ENCODE data around the gene TBL1X. TPM values are rescaled to one million over a fixed set of nuclear protein-coding genes. Genes with fewer than 3 reads are reported as not detected.
A peak's percentile ranks its signal among the peaks of the same experiment; 100 is the strongest.

TBL1X gene
- total RNA-seq, 1 donor from 2014 or later = 49.8 TPM

DNA sequence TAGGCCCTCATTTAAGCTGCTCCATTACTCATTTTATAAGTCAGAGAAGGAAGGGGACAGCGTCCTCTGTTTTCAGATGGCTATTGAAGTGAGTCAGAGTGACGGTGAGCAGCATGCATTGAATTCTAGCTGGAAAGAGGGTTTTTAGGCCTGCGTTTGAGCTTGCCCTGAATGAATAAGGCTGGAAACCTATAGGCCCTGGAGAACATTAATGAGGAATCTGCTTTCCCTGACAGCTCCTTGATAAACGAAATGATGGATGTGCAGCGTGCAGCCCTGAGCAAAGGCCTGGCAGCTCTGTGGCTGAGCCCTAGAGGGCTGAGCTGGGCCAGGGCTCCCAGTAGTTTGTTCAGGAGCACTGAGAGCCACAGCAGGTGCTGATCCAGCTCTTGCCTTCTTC, 33.4 kb downstream of the TBL1X start:
- DNase-seq (ENCODE audit: low read depth) = no peak

DNA sequence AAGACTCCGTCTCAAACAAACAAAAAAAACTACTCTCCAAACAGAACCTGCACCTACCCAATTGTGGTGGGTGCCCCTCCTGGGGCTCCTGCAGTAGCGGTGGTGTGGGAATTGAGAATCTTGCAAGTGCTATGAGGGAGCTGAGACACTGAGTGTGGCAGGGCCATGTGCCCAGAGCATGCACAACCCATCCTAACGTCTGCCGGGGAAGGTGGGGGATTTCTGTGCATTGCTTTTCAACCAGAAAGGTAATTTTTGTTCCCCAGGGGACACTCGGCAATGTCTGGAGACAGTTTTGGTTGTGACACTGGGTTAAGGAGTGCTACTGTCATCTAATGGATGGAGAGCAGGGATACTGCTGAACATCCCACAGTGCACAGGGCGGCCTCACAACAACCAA, 35.7 kb downstream of the TBL1X start:
- no peak for DNase-seq (ENCODE audit: low read depth)

DNA sequence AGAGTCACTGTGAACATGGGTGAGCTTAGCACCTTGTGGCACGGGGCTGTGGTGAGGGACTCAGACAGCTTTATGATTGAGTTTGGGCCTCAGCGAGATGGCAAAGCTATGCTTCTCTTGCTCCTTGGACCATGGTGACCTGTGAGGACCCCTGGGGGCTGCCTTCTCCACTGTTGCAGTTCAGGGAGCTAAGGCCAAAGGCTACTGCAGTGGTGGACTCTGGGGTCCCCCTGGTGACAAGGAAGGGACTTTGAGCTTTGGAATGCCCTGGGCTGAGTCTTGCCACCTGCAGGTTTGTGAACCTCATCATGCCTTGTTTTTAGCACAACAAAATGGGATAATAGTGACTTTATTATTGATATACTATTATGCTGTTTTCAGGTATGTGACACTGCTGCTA, 36.5 kb downstream of the TBL1X start:
- DNase-seq (ENCODE audit: low read depth) = no peak

DNA sequence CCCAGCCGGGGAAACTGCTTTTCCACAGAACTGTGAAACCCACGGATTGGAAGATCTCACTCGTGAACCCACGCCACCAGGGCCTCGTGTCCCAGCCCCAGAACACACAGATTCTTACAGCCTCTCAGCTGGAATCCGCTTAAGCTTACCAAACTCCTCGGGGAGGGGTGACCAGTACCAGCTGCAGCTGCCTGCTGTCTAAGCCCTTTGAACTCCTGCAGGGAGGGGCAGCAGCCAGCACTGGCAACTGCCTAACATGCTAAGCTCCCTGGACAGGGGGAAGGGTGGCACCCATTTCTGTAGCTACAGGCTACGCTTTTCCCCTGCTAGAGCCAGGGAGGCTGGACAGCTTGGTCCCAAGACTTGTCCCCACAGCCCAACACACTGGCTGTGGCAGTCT, 38.4 kb downstream of the TBL1X start:
- DNase-seq (ENCODE audit: low read depth) = no peak

DNA sequence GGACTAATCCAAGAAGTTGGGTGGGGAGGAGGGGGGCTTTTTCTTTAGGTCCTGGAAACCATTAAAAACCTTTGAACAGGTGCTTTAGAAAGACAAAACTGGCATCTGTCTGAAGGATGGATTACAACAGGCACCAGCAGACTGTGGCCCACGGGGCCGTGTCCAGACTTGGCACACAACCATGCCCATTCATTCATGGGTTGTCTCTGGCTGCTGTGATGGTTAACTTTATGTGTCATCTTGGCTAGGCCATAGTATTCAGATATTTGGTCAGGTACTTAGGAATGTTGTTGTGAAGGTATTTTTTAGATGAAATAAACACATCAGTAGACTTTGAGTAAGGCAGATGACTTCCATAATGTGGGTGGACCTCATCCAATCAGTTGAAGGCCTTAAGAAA, 45.5 kb downstream of the TBL1X start:
- DNase-seq (ENCODE audit: low read depth) = no peak

DNA sequence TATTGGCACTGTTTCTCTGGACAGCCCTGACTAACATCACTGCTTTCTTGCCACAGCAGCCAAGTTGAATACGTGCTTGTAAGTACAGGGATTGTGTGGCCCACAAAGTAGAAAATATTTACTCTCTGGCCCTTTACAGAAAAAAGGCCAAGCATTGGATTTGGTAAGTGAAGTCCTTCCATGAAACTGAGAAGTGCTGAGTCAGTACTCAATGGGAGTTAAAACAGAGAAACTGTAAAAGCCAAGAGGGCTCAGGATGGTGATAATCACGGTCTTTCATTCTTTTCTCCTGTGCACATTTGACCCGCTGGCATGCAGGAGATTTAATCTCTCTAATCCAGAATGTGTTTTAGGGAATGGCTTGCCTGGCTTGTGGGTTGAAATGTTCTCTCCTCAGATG, 46.1 kb downstream of the TBL1X start:
- no peak for DNase-seq (ENCODE audit: low read depth)

DNA sequence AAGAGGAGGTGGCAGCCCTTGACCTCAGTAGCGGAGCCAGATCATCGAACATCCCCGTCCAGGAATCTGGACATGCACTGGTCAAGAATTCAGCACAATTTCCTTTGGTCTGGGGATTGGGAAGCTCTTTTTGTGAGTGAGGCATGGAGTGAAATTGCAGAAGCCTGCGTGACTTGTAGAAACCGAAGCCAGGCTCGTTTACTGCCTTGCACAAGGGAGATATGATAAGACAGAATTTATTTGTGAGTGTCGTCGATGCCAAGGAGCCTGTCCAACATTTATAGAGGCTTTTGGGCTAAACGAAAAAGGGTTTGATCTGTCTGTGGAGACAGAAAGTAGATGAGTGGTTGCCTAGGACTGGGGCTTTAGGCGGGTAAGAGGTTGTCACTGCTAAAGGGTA, 50.6 kb downstream of the TBL1X start:
- no peak for DNase-seq (ENCODE audit: low read depth)

DNA sequence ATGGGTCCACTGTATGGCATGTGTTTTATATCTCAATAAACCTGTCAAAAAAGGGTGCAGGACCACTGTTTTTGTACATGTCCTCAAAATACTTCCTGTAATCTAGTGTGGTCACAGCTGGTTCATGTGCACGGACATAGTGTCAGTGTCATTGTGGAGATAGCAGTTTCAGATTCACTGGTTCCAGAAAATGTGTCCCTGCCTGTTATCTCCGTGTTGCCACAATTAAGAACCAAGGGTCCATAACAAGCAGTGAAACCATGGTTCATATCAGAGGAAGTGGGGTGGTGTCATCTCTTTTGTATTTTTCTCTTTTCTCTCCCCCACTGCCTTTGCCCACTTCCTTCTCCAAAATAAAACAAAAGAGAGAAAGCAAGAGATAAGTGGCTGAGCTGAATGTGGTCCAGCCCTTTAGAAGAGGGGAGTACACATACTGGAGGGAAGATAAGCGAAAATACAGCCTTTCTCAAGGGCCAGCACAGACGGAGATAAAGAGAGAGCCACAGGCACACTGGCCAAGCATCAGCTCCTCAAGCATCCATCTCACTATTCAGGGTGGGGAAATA, 51.2 kb downstream of the TBL1X start:
- DNase-seq (ENCODE audit: low read depth) = no peak

DNA sequence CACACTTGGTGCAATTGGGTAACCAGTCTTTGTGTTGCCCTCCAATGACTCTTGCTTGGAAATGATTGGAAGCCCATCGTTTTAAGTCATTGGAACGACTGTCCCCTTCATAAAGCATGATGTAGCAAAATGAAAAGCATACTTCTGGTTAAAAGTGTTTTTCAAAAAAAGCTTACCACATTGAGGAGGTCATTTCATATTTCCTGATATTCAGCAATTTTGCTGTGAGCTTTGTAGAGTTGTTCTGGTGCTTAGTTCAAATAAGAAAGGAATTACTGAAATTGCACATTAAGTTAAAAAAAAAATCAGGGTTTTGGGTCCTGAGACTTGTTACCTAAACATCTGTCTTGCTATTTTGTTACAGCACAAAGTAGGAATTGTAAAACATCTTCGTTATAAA, 51.8 kb downstream of the TBL1X start:
- no peak for DNase-seq (ENCODE audit: low read depth)

DNA sequence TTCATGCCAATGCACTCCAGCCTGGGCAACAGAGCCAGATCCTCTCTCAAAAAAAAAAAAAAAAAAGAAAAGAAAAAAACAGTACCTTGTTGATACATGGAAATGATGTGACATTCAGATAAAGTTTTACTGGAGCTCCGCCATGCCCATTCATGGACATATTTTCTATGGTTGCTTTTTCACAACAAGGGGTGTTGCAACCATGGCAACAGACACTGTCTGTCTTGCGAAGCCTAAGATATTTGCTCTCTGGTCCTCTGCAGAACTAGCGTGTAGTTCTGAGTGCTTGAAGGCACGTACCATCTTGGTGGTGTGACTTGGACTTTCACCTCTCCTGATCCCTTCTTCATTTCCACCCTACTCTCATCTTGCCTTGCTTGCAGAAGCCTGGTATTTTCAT, 53.2 kb downstream of the TBL1X start:
- DNase-seq (ENCODE audit: low read depth) = no peak

DNA sequence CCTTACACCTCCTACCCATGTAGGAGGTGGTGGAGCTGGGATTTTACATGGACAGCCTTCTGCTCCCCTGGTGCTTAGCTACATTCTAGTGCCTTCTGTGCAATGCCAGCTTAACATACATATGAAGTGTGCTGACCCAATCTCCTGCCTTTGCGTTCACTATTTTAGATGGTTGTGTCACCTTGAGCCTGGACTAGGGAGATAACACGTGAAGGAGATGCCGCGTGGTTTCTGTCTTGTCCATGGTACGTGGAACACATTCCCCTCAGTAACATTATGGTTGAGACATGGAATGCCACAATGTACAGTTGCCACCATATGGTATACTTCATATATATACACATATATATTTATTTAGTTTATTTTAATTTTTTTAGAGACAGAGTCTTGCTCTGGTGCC, 54.0 kb downstream of the TBL1X start:
- DNase-seq (ENCODE audit: low read depth) = no peak

DNA sequence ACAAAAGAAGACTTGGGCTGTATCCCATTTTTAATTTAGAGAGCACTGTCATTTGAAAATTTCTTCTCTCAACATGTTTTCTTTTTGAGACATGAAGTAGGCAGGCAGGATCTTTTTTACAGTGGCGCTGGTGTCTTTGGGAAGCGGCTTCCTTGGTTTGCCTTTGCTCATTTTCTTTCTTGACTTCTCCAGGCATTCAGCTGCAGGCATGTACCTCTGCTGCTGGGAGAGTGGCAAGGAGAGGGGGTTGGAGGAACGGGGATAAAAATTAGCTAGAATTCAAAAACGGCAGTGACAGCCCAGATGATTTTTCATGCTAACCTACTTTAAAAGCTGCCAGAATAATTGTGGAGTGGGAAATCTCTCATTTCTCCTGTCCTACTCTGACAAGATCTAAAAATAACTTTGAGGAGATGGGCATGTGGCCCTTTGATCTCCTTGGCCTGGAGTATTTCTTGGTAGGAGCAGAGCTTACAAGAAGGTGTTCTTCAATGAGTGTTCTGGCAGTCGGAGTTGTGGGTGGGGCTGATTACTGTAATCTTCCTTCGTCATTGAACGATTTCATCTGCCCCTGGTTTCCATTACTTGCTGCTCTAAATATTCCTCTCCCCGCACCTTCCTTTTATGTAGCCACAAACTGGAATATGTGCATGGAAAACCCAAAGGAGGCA, 54.8 kb downstream of the TBL1X start:
- DNase-seq (ENCODE audit: low read depth) = no peak

DNA sequence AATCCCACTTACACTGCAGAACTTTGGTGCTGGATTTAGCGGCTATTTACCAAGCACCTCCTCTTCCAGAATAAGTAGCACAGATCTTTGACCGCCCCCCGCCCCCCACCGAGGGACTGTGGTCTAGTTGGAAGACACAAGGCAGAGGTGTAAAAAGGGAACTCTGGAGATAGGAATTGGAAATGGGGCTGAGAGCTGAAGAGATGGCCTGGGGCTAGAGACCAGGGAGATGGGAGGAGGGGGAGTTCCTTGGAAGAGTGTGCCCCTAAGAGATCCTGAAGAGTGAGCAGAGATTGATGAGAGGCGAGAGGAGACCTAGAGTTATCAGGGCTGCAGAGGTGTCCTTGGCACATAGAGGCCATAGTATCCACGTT, 55.3 kb downstream of the TBL1X start:
- DNase-seq (ENCODE audit: low read depth) = no peak

DNA sequence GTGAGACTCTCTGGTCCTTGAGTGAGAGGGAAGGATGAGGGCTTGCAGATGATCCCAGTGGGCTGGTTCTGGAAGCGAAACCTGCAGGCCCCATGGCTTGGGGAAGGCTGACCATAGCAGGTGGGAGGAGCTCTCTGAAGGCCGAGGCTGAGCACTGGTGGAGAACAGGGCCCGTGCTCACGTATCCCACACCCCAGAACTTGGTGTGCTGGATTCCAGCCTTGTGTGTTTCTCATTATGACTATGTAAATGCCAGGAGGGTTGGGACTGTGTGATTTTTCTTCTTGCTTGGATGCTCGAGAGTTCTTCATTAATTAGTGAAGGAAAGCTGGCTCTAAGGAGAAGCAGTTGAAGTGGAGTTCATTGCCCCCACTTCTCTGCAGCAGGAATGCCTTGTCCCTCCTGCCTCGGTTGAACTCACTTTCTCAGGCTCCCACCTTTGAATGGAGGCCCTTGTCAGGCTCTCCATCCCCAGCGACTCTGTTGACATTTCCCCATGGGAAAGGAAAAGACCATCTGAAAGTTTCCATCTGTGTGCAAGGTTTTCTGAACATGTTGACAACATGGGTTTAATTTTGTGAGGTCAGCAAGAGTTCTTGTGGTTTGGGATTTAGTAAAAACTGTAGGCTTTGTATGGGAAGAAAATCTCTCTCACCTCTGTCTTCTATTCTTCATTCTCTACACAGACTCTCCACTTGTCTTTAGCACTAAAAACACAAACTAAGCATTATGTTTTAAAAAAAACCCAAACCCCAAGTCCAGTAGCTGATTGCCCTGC, 57.7 kb downstream of the TBL1X start:
- peak; percentile 32 for DNase-seq (ENCODE audit: low read depth)

DNA sequence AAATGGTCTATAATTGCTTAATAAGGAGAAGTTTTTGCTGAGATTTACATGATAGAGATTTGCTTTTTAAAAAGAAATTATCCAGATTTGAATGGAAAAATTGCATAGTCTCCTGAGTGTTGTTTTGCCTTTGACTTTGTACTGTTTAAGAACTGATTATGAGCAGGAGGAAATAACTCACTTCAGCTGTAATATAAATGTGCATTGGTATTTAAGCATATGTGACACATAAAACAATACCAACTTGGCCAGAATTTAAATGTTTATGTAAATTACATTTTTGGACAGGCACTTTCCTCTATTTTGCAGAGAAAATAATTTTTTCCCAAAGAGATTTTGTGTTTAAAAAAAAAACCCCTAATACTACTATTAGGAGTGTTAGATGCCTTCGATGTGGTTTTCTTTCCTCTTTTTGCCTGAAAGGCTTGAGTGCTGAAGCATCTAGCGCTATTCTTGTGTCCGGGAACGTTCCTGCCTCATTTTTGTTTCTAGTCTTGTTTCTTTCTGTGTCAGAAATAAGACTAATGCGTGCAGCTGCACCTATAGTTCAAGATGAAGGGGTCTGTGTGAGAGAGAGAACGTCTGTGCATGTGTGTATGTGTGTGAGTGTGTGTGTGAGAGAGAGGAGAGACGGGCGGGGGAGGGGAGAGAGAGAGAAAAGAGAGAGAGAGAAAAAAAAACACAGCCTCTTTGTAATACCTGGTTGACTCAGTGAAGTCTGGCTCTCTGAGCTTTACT, 60.8 kb downstream of the TBL1X start:
- no peak for DNase-seq (ENCODE audit: low read depth)

DNA sequence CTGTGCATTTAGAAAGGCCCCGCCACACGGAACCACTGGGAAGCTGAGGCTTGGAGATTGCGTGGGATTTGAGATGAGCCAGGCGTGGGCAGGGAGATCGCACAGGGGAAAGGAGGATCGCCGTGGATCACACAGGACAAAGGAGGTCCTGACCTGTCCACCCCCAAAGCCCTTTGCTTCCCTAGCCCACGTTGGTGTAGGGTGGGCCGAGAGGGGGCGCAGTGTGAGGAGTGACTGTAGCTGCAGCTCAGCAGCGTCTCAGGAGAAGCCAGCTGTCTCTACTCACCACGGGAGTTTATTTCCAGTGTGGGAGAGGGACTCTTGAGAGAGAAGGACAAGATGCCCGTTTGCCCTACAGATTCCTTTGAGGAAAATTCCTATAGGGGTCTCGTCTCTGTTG, 62.1 kb downstream of the TBL1X start:
- no peak for DNase-seq (ENCODE audit: low read depth)

DNA sequence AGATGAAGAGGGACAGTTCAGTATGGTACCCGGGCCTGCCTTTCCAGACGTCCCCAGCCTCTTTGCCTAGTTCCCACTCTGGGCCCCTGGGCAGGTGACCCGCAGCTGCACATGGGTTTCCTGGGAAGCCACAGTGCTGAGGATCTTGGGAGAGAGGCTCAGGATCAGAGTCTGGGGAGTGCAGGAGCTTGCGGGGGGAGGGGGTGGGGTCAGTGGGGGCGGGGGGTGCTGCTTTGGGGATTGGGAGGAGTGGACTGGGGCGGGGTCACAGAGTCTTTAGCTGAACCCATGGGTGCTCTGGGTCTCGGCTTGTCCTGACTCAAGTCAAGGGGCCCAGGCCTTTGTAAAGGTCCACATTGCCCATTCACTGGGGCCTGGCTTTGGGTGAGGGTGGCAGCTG, 63.6 kb downstream of the TBL1X start:
- DNase-seq (ENCODE audit: low read depth) = no peak

DNA sequence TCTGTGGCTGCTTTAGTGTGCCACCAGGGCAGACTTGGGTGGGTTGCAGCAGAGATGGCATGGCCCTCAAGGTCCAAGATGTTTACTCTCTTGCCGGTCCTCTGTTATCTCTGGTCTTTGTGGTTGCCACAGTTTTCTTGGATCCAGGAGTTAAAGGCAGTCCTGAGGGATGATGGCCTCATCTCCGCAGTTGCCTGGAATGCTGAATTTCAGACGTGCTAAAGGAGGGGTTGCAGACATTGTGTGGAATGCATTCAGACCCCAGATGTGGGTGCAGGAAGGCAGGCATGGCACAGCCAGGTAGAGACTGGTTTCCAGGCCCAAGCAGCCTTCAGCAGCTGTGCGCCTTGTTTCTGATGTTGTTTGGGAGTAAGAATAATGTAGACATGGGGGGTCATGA, 64.4 kb downstream of the TBL1X start:
- DNase-seq (ENCODE audit: low read depth) = no peak

DNA sequence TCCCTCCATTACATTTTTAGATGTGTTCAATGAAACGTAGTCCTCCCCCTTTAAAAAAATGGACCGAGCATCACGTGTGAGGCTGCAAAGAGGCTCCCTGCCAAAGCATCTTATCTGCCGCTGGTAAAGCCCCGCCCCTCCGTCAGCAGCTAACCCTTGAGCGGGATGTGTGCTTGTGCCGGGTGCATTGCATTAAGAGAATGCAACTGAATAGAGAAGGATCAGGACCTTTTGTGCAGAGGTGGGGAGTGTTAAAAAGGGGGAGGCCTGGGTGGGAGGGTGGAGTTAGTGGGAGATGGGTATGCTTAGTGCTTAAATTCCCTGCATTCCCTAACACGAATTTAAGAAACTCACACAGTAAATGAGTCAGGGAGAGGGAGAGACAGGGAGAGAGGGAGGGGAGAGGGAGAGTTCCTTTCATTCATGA, 66.0 kb downstream of the TBL1X start:
- DNase-seq (ENCODE audit: low read depth) = peak; percentile 82

DNA sequence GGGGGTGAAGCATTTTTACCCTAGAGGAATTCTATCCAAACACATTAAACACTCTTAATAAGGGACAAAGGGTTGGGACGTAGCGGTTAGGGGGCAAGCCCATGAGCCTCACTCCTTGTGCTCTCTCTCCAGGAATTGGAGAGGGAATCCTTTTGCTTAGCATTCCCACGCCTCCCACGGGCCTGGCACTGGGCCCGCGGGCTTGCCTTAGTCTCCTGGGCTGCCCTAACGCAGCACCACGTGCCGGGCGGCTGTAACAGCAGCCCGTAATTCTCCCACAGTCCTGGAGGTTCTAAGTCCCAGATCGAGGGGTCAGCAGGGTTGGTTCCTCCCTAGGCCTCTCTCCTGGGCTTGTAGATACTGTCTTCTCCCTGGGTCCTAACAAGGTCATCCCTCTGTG, 67.5 kb downstream of the TBL1X start:
- peak; percentile 30 for DNase-seq (ENCODE audit: low read depth)

DNA sequence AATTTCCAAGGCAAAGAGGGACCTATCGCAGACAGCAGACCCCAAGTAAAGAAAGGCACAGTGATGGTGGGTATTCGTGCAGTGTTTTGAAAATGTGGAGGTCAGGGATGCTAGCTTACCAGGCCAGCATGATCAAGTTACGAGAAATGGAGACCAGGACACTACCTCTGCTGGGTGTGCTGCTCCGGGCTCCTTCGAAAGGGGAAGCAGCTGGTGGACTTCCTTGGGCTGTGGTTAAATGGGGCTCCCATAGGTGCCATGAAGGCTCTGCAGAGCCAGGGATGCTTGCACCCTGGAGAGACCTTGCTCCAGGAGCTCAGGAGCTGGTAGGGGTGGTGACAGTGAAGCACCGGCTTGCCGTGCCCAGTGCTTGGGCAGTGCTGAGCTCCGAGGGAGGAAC, 68.8 kb downstream of the TBL1X start:
- DNase-seq (ENCODE audit: low read depth) = no peak

DNA sequence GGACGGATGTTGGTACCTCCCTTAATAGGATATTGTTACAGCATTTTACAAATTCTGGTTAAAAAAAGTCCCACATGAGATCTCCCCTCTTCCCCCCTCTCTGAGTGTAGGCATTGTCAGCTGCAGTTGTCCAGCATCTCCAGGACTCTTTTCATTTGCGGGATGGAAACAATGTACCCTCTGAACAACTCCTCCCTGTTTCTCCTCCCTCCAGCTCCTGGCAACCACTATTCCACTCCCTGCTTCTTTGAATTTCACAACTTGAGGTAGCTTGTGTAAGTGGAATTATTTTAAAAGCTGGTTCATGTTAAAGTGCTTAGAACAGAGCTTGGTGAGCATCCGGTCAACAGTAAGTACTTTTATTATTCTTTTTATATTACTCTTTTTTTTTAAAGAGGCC, 69.8 kb downstream of the TBL1X start:
- DNase-seq (ENCODE audit: low read depth) = peak; percentile 59

DNA sequence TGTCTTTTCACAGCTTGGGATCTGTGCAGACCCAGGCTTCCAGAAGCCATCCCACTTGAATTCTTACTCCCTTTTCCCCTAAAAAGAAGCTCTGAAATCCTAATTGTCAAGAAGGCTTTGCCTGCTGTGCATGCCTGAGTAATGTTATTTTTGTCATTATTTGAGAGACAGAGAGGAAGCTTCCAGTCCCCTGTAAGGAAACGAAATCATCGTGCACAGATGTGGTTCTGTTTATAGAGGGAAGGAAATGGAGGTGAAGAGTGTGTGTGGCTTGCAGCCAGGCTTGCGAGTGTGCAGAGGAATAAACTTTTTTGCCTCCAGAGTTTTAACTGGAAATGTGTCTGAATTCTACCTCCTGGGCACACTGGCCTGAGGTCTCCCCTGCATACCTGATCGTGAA, 70.2 kb downstream of the TBL1X start:
- DNase-seq (ENCODE audit: low read depth) = no peak
